GM12864 (cell line): ENCODE measurements around the gene LPCAT4.

Source experiments
- DNase-seq: peaks from one replicate; pipeline ENCODE4 v3.0.0-alpha.2; 2011; ENCODE audit warnings: low read depth
- H3K4me3 ChIP-seq: 2 replicates; pipeline ENCODE4 v1.5.1; 2011; ENCODE audit warnings: mild to moderate bottlenecking, low read depth, low read length, control low read depth
- CTCF ChIP-seq: IDR thresholded peaks from 2 replicates; pipeline ENCODE4 v1.5.1; 2011; ENCODE audit warnings: low read depth, mild to moderate bottlenecking, moderate library complexity, low read length, control low read depth, inconsistent platforms; ENCODE audit errors: missing control alignments

LPCAT4 gene

DNA sequence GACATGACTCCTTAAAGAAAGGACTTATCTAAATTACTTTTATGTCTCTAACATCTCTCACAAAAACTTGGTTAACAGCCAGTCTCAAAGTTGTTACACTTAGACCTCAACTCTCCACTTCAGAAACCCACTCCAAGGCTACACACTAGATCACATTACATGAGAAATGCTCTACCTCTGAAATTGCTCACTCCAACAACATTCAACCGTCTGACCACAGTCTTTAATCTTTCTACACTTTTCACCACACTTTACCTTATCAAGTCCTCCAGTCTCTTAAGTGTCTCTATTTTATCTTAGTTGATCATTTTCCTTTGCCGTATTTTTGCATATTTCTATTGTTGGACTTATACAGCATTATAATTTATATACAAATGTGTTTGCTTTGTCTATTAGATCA lies 35.2 kb downstream of the LPCAT4 start:
- DNase-seq = no peak
- no peak for TF ChIP-seq CTCF
- H3K4me3 ChIP-seq = no peak overlapping the region

DNA sequence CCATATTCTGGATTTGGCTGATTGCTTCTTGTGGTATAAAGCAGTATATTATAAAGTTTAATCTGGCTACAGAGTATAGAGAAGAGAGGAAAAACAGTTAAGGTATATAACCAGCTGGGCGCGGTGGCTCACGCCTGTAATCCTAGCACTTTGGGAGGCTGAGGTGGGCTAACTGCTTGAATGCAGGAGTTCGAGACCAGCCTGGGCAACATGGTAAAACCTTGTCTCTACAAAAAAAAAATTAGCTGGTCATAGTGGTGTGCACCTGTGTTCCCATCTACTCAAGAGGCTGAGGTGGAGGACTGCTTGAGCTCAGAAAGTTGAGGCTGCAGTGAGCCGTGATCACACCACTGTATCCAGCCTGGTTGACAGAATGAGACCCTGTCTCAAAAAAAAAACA lies 36.7 kb downstream of the LPCAT4 start:
- no peak for DNase-seq
- no peak overlapping the region for H3K4me3 ChIP-seq

DNA sequence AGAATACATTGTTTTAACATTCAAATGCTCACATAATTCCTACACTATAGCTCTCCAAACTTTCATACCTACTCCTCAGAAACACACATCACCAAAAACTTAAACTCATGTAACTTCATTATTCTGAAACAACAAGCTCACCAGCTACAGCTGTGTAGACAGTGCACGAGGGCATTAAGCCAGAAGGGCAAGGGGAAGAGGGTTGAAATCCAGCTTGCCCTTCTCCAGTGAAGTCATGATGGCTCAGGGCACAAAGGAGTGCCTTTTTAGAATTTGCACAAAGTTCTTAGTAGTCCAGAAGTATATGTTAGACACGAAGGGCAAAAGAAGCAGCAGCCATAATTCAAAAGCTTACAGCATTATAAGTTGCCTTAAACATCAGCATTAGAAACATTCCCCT lies 38.0 kb downstream of the LPCAT4 start:
- no peak overlapping the region for H3K4me3 ChIP-seq
- no peak for DNase-seq
- no peak for TF ChIP-seq CTCF

More for the DNA sequence above, 36.7 kb downstream of the LPCAT4 start:
- no peak for TF ChIP-seq CTCF

- no peak for DNase-seq
- TF ChIP-seq CTCF = no peak
- H3K4me3 ChIP-seq = no peak overlapping the region; the same call in 1 of the 2 replicates
Measured at GRCh38 chr15:34327906-34328305, 39.1 kb downstream of the LPCAT4 start.

DNA sequence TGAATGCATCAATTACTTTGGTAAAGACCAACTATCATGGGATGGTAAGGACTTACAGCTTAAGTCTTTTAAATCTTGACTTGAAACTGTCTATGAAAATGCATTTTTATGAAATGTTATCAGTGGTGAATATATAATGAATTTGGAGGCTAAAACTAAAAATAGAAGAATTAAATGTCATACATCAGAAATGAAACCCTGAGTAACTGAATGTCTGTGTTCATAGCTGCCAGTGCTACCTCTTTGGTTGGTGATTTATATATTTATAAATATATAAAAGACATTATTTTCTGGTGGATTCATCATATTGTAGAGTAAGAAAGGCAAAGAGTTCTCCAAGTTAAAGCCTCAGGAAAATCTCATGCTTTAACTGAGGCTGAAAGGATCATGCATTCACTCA lies 41.6 kb downstream of the LPCAT4 start:
- no peak for TF ChIP-seq CTCF
- no peak for DNase-seq
- no peak overlapping the region for H3K4me3 ChIP-seq

DNA sequence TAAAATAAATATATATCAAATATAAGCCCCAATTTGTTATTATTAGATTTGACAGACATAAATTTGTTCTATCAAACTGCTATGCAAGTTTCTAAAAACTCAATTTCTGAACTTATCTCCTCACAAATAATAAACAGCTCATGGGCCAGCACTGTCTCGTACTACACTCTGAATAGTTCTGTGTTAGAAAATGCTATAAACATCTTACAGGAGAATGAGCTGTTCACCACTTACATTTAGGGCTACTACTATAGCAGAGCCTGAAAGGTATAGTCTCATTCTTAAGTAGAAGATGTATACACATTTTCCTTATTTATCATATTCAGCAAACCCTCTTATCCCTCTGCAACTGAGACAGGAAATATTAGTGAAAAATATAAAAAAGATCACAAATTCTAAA lies 42.1 kb downstream of the LPCAT4 start:
- no peak for DNase-seq
- TF ChIP-seq CTCF = no peak
- no peak overlapping the region for H3K4me3 ChIP-seq

DNA sequence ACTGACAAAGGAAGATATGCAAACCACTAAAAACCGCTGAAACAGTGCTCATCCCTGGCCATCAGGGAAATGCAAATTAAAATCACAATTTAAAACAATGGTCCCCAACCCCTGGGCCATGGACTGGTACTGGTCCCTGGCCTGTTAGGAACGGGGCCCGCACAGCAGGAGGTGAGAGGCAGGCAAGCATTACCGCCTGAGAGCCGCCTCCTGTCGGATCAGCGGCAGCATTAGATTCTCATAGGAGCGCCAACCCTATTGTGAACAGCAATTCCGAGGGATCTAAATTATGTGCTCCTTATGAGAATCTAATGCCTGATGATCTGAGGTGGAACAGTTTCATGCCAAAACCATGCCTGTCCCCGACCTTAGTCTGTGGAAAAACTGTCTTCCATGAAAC lies 43.8 kb downstream of the LPCAT4 start:
- H3K4me3 ChIP-seq = no peak overlapping the region
- no peak for TF ChIP-seq CTCF
- no peak for DNase-seq
